H9 (cell line): ENCODE data around the gene TBC1D1. TPM values are rescaled to one million over a fixed set of nuclear protein-coding genes. Genes with fewer than 3 reads are reported as not detected.
A peak's percentile ranks its signal among the peaks of the same experiment; 100 is the strongest.

Experiments used
- DNase-seq: peaks from one replicate; pipeline ENCODE4 v3.0.0-alpha.2; 2017
- H2AFZ ChIP-seq: one replicate; pipeline ENCODE4 v1.6.1; 2013; ENCODE audit warnings: mild to moderate bottlenecking, low read length, control low read depth, moderate library complexity
- H2AK5ac ChIP-seq: 2 replicates; pipeline ENCODE4 v1.6.1; 2013; ENCODE audit warnings: low read length, control low read depth, mixed read lengths; ENCODE audit not compliant: insufficient read length
- H2BK120ac ChIP-seq: one replicate; pipeline ENCODE4 v1.6.1; 2013; ENCODE audit warnings: low read depth, mild to moderate bottlenecking, low read length, control low read depth, inconsistent platforms; ENCODE audit not compliant: poor library complexity, severe bottlenecking
- H2BK12ac ChIP-seq: 2 replicates; pipeline ENCODE4 v1.6.1; 2013; ENCODE audit warnings: low read length, control low read depth, mixed read lengths, low read depth; ENCODE audit not compliant: insufficient read length
- H2BK15ac ChIP-seq: 2 replicates; pipeline ENCODE4 v1.6.1; 2013; ENCODE audit warnings: low read depth, low read length, control low read depth
- H2BK20ac ChIP-seq: one replicate; pipeline ENCODE4 v1.6.1; 2013; ENCODE audit warnings: low read depth, mild to moderate bottlenecking, low read length, control low read depth, inconsistent platforms; ENCODE audit not compliant: poor library complexity, severe bottlenecking
- H2BK5ac ChIP-seq: 2 replicates; pipeline ENCODE4 v1.6.1; 2013; ENCODE audit warnings: low read length, control low read depth, mixed read lengths; ENCODE audit not compliant: insufficient read length
- H3K14ac ChIP-seq: 2 replicates; pipeline ENCODE4 v1.6.1; 2013; ENCODE audit warnings: low read length, control low read depth; ENCODE audit not compliant: insufficient read depth
- H3K18ac ChIP-seq: 2 replicates; pipeline ENCODE4 v1.6.1; 2013; ENCODE audit warnings: low read depth, mild to moderate bottlenecking, mixed read lengths, low read length, control low read depth; ENCODE audit not compliant: insufficient read length
- H3K23ac ChIP-seq: 2 replicates; pipeline ENCODE4 v1.6.1; 2013; ENCODE audit warnings: low read length, control low read depth, mixed read lengths, low read depth; ENCODE audit not compliant: insufficient read length
- H3K23me2 ChIP-seq: 2 replicates; pipeline ENCODE4 v1.6.1; 2013; ENCODE audit warnings: low read depth, mild to moderate bottlenecking, mixed read lengths, low read length, control low read depth; ENCODE audit not compliant: insufficient read length, poor library complexity, severe bottlenecking
- H3K27ac ChIP-seq: 2 replicates; pipeline ENCODE4 v1.5.1; 2013; ENCODE audit warnings: low read length, control low read depth, mixed read lengths, low read depth; ENCODE audit not compliant: insufficient read length
- H3K27me3 ChIP-seq: 2 replicates; pipeline ENCODE4 v1.6.1; 2013; ENCODE audit warnings: low read length, control low read depth, inconsistent platforms; ENCODE audit not compliant: insufficient read depth
- H3K4ac ChIP-seq: 2 replicates; pipeline ENCODE4 v1.6.1; 2013; ENCODE audit warnings: low read depth, mild to moderate bottlenecking, control low read depth, inconsistent platforms, low read length, moderate library complexity
- H3K4me1 ChIP-seq: 2 replicates; pipeline ENCODE4 v1.6.1; 2013; ENCODE audit warnings: low read length, control low read depth, inconsistent platforms; ENCODE audit not compliant: insufficient read depth
- H3K4me2 ChIP-seq: 2 replicates; pipeline ENCODE4 v1.6.1; 2013; ENCODE audit warnings: low read length, control low read depth, mixed read lengths; ENCODE audit not compliant: insufficient read length, insufficient read depth
- H3K56ac ChIP-seq: 2 replicates; pipeline ENCODE4 v1.6.1; 2013; ENCODE audit warnings: low read depth, mild to moderate bottlenecking, mixed read lengths, low read length, control low read depth; ENCODE audit not compliant: insufficient read length
- H3K79me1 ChIP-seq: 2 replicates; pipeline ENCODE4 v1.6.1; 2013; ENCODE audit warnings: low read depth, mild to moderate bottlenecking, moderate library complexity, low read length, control low read depth, inconsistent platforms; ENCODE audit not compliant: insufficient read depth, poor library complexity, severe bottlenecking
- H3K79me2 ChIP-seq: 2 replicates; pipeline ENCODE4 v1.6.1; 2013; ENCODE audit warnings: low read length, control low read depth, inconsistent platforms; ENCODE audit not compliant: insufficient read depth
- H3K9ac ChIP-seq: 2 replicates; pipeline ENCODE4 v1.6.1; 2013; ENCODE audit warnings: low read length, control low read depth, mixed read lengths; ENCODE audit not compliant: insufficient read length; ENCODE audit errors: extremely low read depth
- H3K9me3 ChIP-seq: one replicate; pipeline ENCODE4 v1.6.1; 2013; ENCODE audit warnings: low read depth, low read length, inconsistent platforms; ENCODE audit not compliant: control insufficient read depth
- H3T11ph ChIP-seq: one replicate; pipeline ENCODE4 v1.6.1; 2013; ENCODE audit warnings: mild to moderate bottlenecking, low read length, control low read depth, inconsistent platforms
- H4K20me1 ChIP-seq: one replicate; pipeline ENCODE4 v1.6.1; 2013; ENCODE audit not compliant: control insufficient read depth, insufficient read length, insufficient read depth
- H4K5ac ChIP-seq: 2 replicates; pipeline ENCODE4 v1.6.1; 2013; ENCODE audit warnings: low read depth, mild to moderate bottlenecking, mixed read lengths, low read length, control low read depth; ENCODE audit not compliant: insufficient read length
- H4K8ac ChIP-seq: replicated peaks from 2 replicates; pipeline ENCODE4 v1.6.1; 2013; ENCODE audit warnings: low read length, control low read depth, mixed read lengths, low read depth; ENCODE audit not compliant: insufficient read length
- H4K91ac ChIP-seq: 2 replicates; pipeline ENCODE4 v1.6.1; 2013; ENCODE audit warnings: low read depth, mild to moderate bottlenecking, moderate library complexity, mixed read lengths, low read length, control low read depth; ENCODE audit not compliant: insufficient read length
- H3K27ac Mint-ChIP-seq, 3 experiments: 2 replicates in 2 of 3; 3 replicates in 1 of 3; pipeline ENCODE4 v1.8.0; 2020 to 2021; ENCODE audit warnings: mixed read lengths in 3 of 3, mild to moderate bottlenecking in 1 of 3, moderate library complexity in 1 of 3
- H3K27me3 Mint-ChIP-seq: 2 replicates; pipeline ENCODE4 v1.8.0; 2021; ENCODE audit warnings: low read depth, mild to moderate bottlenecking, moderate library complexity, mixed read lengths
- H3K36me3 Mint-ChIP-seq, 3 experiments: 2 replicates in 2 of 3; 3 replicates in 1 of 3; pipeline ENCODE4 v1.8.0; 2020 to 2021; ENCODE audit warnings: low read depth in 3 of 3, mixed read lengths in 3 of 3; ENCODE audit not compliant: insufficient read depth in 1 of 3
- H3K4me1 Mint-ChIP-seq, 2 experiments: 2 replicates each; pipeline ENCODE4 v1.8.0; 2020; ENCODE audit warnings: mixed read lengths in 2 of 2
- H3K4me3 Mint-ChIP-seq, 2 experiments: 2 replicates in 1 of 2; 3 replicates in 1 of 2; pipeline ENCODE4 v1.8.0; 2020 to 2021; ENCODE audit warnings: mild to moderate bottlenecking in 2 of 2, mixed read lengths in 2 of 2, moderate library complexity in 1 of 2
- H3K9me3 Mint-ChIP-seq, 2 experiments: 2 replicates in 1 of 2; 3 replicates in 1 of 2; pipeline ENCODE4 v1.8.0; 2020; ENCODE audit warnings: mild to moderate bottlenecking in 2 of 2, mixed read lengths in 2 of 2, moderate library complexity in 1 of 2
- CTCF ChIP-seq: fragments of 200-600 bp; sonication (generic); conservative IDR thresholded peaks from 3 replicates; pipeline ENCODE4 v1.8.0; 2021; ENCODE audit warnings: antibody characterized with exemption, mild to moderate bottlenecking
- WGBS: extraction: QIAGEN DNeasy Blood & Tissue Kit; methylation state at CpG from one replicate; pipeline ENCODE4 v1.1.7; 2013; ENCODE audit warnings: missing lambda C conversion rate, low lambda C conversion rate, mixed read lengths; ENCODE audit not compliant: insufficient read length; ENCODE audit errors: extremely low coverage; 5-methylcytosine and 5-hydroxymethylcytosine counted together
- total RNA-seq: library from RNA; stranded (reverse); gene quantifications from 2 replicates; pipeline ENCODE4 v1.2.1, GENCODE V29; 2021

Gene TBC1D1
- total RNA-seq, 1 experiment from 2014 or later, result 109 TPM

- Histone ChIP-seq H4K91ac (no peak overlapping the region), H2BK120ac (no peak overlapping the region), H2AK5ac (no peak overlapping the region), H2AFZ (no peak overlapping the region), H3K56ac (no peak overlapping the region), H3K4ac (no peak overlapping the region), H3K9me3 (peaks cover 5% of the 10 kb centered on the region), H3K79me2 (no peaks in the 10 kb centered on the region), H3K4me1 (no peaks in the 10 kb centered on the region), H2BK20ac (no peak overlapping the region), H3T11ph (no peak overlapping the region), H3K23ac (no peak overlapping the region), H3K9ac (no peak overlapping the region), H4K8ac (no peak overlapping the region), H3K27me3 (no peaks in the 10 kb centered on the region), H3K14ac (no peak overlapping the region), H3K79me1 (no peaks in the 10 kb centered on the region), H2BK15ac (no peak overlapping the region), H3K4me2 (no peak overlapping the region), H3K27ac (no peak overlapping the region), H4K20me1 (no peaks in the 10 kb centered on the region), H2BK12ac (no peak overlapping the region), H4K5ac (no peak overlapping the region), H3K23me2 (no peaks in the 10 kb centered on the region), H2BK5ac (no peak overlapping the region), H3K18ac (no peak overlapping the region)
- peaks cover 6 to 7% of the 10 kb centered on the region in 2 experiments for H3K4me1 Mint-ChIP-seq
- no peak for DNase-seq
- H3K27ac Mint-ChIP-seq, result peak overlapping the region in 1 of 3 experiments; percentile 33; a peak in 2 of 7 replicates
- WGBS, result no CpG with 5 or more reads among the region's 11 CpGs
- H3K36me3 Mint-ChIP-seq, result peaks cover 5 to 21% (median 11%) of the 10 kb centered on the region in 3 experiments; a peak in 5 of 7 replicates
- H3K27me3 Mint-ChIP-seq, result no peaks in the 10 kb centered on the region
- TF ChIP-seq CTCF, result no peak
- peaks cover 14 to 34% of the 10 kb centered on the region in 2 experiments for H3K9me3 Mint-ChIP-seq
- H3K4me3 Mint-ChIP-seq, result no peak overlapping the region
These were observed 286.9 kb downstream of the TBC1D1 start for GRCh38 chr4:38177641-38178391.
